ENCODE data around the gene OGN. TPM values are rescaled to one million over a fixed set of nuclear protein-coding genes. Genes with fewer than 3 reads are reported as not detected.

OGN gene
- polyA plus RNA-seq, 2 of the 4 experiments (the other 2 are of a cell fraction), result not detected

- no peak for DNase-seq (ENCODE audit: low read depth in 1 of 2, low spot score in 1 of 2)
- no peak overlapping the region for H3K27ac ChIP-seq
- H3K4me2 ChIP-seq, result no peak overlapping the region
- 85% methylated on average over 1 of the region's 1 CpG for WGBS (ENCODE audit: missing lambda C conversion rate)
- H3K4me1 ChIP-seq, result no peaks in the 10 kb centered on the region
- ATAC-seq, result no peak
- H3K9me3 ChIP-seq, result no peaks in the 10 kb centered on the region
- no peak for FAIRE-seq
- POLR2A ChIA-PET, result no interaction called here
- H3K4me3 ChIP-seq, result no peak overlapping the region
- no peak for TF ChIP-seq JUN (IDR thresholded peaks at IDR 0.05)
- TF ChIP-seq NR3C1 (IDR thresholded peaks at IDR 0.05), result no peak
- TF ChIP-seq, protein P1, sequence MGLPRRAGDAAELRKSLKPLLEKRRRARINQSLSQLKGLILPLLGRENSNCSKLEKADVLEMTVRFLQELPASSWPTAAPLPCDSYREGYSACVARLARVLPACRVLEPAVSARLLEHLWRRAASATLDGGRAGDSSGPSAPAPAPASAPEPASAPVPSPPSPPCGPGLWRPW (IDR thresholded peaks at IDR 0.05), result no peak
- TF ChIP-seq KDM1A (IDR thresholded peaks at IDR 0.05; ENCODE audit: low read depth), result no peak
- TF ChIP-seq USF2 (IDR thresholded peaks at IDR 0.05), result no peak
- no peak for TF ChIP-seq MAZ (IDR thresholded peaks at IDR 0.05; ENCODE audit: borderline replicate concordance, low read depth, low read length)
- no peak for TF ChIP-seq SMC3 (IDR thresholded peaks at IDR 0.05)
- TF ChIP-seq POLR2AphosphoS2 (conservative IDR thresholded peaks at IDR 0.05; ENCODE audit: low read length), result no peak
- no peak for TF ChIP-seq NPAS2 (CRISPR knock-in tag; IDR thresholded peaks at IDR 0.05; ENCODE audit: borderline replicate concordance)
- TF ChIP-seq ZFP36 (IDR thresholded peaks at IDR 0.05; ENCODE audit: borderline replicate concordance, partially characterized antibody), result no peak
- TF ChIP-seq TP53 (CRISPR knock-in tag; IDR thresholded peaks at IDR 0.05), result no peak
- CTCF ChIA-PET, result no interaction called here
Measured at GRCh38 chr9:92402360-92402759, 2.0 kb downstream of the OGN start.

DNA sequence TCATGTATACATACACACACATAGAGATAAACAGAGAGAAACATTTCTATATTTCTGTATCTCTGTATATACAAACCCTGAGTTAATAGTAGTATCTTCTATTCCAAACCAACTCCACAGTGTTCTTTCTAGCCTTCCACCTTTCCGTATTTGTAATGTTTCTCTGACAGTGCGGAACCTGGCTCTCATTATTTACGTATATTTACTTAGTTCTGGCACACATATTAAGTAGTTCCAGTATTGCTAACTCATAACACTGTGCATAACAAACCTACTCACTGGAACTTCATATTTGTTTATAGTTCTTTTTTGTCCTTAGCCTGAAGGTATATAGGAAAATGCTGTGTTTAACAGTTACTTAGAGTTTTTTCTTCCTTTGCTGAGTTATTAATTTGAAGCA lies 6.5 kb downstream of the OGN start:
- no peak overlapping the region for H3K4me2 ChIP-seq
- H3K4me1 ChIP-seq, result no peaks in the 10 kb centered on the region
- no peak for DNase-seq (ENCODE audit: low read depth in 1 of 2, low spot score in 1 of 2)
- no peaks in the 10 kb centered on the region for H3K9me3 ChIP-seq
- FAIRE-seq, result no peak
- ChIA-PET POLR2A (no interaction called here), CTCF (no interaction called here)
- TF ChIP-seq GATA3 (IDR thresholded peaks at IDR 0.05; ENCODE audit: borderline replicate concordance) (no peak), HOXA7 (CRISPR knock-in tag; IDR thresholded peaks at IDR 0.05) (no peak), RAD21 (conservative IDR thresholded peaks at IDR 0.05 in 1 of 2, IDR thresholded peaks at IDR 0.05 in 1 of 2) (no peak), JUN (IDR thresholded peaks at IDR 0.05) (no peak), HDAC2 (IDR thresholded peaks at IDR 0.05) (no peak), NPAS2 (CRISPR knock-in tag; IDR thresholded peaks at IDR 0.05; ENCODE audit: borderline replicate concordance) (no peak), EHMT2 (IDR thresholded peaks at IDR 0.05; ENCODE audit: low read depth) (no peak), PBX3 (IDR thresholded peaks at IDR 0.05) (no peak), ZC3H11A (IDR thresholded peaks at IDR 0.05) (no peak), MAX (IDR thresholded peaks at IDR 0.05) (no peak), USF2 (IDR thresholded peaks at IDR 0.05) (no peak), RARB (CRISPR knock-in tag; IDR thresholded peaks at IDR 0.05) (no peak), CEBPB (IDR thresholded peaks at IDR 0.05) (no peak), EP300 (IDR thresholded peaks at IDR 0.05) (no peak), SREBF2 (IDR thresholded peaks at IDR 0.05) (no peak)
- TF ChIP-seq, protein P2, sequence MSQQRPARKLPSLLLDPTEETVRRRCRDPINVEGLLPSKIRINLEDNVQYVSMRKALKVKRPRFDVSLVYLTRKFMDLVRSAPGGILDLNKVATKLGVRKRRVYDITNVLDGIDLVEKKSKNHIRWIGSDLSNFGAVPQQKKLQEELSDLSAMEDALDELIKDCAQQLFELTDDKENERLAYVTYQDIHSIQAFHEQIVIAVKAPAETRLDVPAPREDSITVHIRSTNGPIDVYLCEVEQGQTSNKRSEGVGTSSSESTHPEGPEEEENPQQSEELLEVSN (IDR thresholded peaks at IDR 0.05; ENCODE audit: borderline replicate concordance, low read depth), result no peak
- TF ChIP-seq, protein P1 (IDR thresholded peaks at IDR 0.05), result no peak
- 90% methylated on average over 3 of the region's 3 CpGs for WGBS (ENCODE audit: missing lambda C conversion rate)
- no peak for ATAC-seq
- H3K4me3 ChIP-seq, result no peak overlapping the region
- no peak overlapping the region for H3K27ac ChIP-seq

Measured in A549 (cell line).